ENCODE measurements around the gene ARHGEF10L.

GRCh38 chr1:17643861-17644703, 104.6 kb downstream of the ARHGEF10L start:
- TF ChIP-seq CTCF (IDR thresholded peaks at IDR 0.05) (no peak), POLR2A (IDR thresholded peaks at IDR 0.05) (no peak)

All from Peyer's patch (tissue), 4 donors.